SW 1271 (cell line): Measurements from ENCODE around the gene WNK2.

ENCODE experiments used
- DNase-seq, 2 experiments: peaks; one replicate each; lab custom pipeline; 2025; lab: John Stamatoyannopoulos, UW

Gene WNK2

GRCh38 chr9:93185266-93186214, 1.6 kb downstream of the WNK2 start:
- DNase-seq: no peak

DNA sequence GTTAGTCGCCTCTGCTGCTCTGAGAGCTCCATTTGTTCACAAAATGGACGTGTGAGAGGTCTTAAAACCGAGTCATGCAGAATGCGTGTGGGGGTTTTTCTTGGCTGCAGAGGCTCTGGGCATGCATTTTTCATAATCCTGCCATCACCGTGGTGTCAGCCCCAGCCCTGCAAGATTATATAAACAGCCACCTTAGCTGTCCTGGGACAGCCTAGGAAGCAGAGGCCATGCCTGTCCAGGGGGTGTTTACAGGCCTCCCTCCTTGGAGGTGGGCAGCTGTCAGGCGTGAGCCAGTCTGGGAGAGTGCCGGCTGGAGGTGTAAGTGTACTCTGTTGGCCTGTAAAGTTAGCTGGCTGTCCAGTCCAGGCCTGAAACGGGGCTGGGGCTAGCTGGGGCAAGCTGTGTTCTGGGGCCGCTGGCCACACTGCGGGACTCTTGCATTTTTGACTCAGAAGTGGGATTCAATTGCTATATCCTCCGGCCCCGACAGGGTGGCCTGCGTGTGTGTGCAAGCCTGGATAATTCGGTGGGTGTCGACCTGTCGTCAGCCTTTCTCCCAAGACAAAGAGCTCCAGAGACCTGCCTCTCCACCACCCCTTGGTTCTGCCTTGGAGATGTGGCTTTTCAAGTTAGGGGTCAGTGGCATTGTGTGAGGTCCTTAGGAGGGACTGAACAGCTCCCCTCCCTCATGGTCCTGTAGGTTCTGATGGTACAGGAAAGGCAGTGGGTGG, 2.4 kb downstream of the WNK2 start:
- DNase-seq: no peak

- DNase-seq: no peak
These were observed 3.1 kb downstream of the WNK2 start for GRCh38 chr9:93187047-93187446.

- no peak for DNase-seq
These were observed 3.6 kb downstream of the WNK2 start for GRCh38 chr9:93187574-93187973.

- DNase-seq: no peak
These were observed 4.8 kb downstream of the WNK2 start for GRCh38 chr9:93188426-93189368.

DNA sequence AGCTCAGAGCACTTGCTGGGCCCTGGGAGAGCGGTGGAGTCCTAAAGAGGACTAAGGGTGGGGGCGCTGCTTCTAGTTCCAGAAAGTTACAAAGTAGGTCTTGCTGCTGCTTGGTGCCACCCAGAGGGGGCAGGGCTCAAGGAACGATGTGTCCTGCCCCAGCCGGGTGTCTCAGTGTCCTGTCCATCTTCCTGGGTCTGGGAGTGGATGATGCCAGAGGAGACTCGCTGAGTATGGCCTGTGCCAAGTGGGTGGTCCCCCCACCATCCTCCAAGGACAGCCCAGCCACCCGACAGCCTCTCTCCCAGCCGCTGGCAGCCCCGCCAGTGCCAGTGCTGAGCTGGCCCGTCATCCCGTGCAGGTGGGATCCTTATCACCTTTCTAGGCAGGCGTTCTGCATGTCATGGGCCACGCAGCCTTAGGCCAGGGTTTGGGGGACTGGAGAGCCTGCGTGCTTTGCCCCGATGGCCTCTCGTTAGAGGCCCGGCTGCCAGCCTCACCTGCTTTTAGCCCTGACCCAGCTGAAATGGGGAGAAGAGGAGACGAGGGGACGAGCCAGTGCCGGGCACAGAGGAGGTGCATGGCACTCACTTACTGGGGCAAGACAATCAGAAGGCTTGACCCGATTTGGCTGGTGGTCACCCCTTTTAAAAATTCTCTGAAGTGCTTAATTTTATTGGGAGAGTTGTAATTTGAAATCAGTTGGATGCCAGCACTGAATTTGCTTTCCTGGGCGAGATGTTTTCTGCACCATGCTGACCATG, 5.6 kb downstream of the WNK2 start:
- DNase-seq: no peak

DNA sequence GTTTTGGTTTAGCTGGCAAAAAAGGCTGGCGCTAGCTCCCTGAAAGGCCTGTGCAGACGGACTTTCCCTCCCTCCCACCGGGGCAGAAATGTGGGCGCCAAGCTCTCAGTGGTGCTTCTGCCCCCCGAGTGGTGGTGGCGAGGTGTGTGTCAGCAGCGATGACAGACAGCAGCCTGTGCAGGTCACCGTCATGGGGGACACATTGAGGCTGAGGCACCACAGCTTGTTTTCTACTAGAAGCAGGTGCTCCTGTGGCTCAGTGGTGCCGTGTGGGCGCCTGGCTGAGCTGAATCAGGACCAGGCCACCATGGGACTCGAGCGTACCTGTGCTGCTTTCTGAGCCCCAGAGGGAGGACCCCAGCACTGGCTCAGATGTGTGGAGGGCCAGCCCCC, 6.2 kb downstream of the WNK2 start:
- DNase-seq: no peak

- DNase-seq: no peak
These were observed 6.9 kb downstream of the WNK2 start for GRCh38 chr9:93190656-93191353.

DNA sequence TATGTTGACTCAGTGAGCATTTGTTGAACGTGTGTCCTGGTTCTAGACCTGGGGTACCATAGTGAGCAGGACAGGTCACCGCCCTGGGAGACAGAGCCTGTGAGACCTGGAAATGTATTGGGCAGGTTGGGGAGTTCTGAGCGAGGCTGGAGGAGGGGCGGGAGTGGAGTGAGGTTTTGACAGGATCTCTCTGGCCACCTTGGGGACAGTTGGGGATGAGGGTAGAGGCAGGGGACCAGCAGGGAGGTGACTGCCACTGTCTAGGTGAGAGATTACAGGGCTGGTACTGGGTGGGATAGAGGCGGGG, 7.4 kb downstream of the WNK2 start:
- DNase-seq: no peak

GRCh38 chr9:93192721-93193387, 8.9 kb downstream of the WNK2 start:
- no peak for DNase-seq

DNA sequence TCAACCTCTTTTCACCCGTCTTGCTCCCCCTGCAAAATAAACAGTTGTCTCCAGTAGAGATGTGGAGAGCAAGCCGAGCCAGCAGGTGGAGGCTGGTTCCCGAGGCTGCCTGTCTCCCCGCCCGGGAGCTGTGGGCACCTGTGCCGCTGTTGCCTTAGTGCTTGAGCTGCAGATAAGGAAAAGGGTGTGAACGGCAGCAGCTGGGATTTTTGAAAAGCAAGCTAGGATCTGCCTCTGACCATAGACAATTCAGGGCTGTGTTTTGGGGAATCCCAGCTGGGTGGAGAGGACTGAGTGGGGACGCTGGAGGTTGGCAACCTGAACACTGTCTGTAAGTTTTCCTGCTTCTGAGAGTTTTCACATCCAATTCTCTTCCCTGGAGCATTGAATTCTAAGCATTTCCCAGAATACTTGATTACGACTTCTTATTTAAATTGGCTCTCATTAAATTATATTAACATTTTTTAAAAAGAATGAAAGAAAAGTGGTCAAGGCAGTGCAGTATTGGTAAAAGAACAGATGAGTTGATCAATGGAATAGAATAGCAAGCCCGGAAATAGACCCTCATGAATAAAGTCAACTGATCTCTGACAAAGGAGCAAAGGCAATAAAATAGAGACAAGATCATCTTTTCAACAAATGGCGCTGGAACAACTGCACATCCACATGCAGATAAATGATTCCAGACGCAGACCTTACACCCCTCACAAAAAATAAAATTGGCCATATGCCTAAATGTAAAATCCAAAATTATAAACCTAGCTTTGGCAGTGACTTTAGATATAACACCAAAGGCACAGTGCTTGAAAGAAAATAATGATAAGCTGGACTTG, 9.7 kb downstream of the WNK2 start:
- no peak for DNase-seq

DNA sequence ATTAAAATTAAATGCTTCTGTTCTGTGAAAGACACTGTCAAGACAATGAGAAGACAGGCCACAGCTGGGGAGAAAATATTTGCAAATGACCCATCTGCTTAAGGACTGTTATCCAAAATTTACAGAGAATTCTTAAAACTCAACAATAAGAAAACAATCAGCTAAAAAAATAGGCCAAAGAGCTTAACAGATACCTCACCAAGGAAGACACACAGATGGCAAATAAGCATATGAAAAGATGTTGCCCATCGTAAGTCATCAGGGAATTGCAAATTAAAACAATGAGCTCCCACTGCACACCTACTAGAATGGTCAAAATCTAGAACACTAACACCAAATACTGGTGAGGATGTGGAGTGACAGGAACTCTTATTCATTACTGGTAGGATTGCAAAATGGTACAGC, 10.3 kb downstream of the WNK2 start:
- no peak for DNase-seq

GRCh38 chr9:93194641-93195040, 10.7 kb downstream of the WNK2 start:
- DNase-seq: no peak

GRCh38 chr9:93196096-93197055, 12.4 kb downstream of the WNK2 start:
- DNase-seq: no peak

DNA sequence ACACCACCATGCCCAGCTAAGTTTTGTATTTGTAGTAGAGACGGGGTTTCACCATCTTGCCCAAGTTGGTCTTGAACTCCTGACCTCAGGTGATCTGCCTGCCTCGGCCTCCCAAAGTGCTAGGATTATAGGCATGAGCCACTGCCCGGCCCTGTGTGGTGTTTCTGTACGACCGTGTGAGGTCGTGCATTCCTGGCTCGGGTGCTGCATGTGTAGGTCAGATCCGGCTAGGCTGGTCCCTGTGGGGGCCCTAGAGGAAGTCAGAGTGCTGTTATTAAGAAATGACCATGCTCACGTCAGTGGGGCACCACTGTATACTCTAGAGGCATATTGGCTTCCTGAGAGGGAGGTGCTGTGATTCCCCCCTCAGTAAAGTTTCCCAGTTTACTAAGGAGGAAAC, 13.7 kb downstream of the WNK2 start:
- no peak for DNase-seq

- no peak for DNase-seq
These were observed 14.3 kb downstream of the WNK2 start for GRCh38 chr9:93198117-93198837.

DNA sequence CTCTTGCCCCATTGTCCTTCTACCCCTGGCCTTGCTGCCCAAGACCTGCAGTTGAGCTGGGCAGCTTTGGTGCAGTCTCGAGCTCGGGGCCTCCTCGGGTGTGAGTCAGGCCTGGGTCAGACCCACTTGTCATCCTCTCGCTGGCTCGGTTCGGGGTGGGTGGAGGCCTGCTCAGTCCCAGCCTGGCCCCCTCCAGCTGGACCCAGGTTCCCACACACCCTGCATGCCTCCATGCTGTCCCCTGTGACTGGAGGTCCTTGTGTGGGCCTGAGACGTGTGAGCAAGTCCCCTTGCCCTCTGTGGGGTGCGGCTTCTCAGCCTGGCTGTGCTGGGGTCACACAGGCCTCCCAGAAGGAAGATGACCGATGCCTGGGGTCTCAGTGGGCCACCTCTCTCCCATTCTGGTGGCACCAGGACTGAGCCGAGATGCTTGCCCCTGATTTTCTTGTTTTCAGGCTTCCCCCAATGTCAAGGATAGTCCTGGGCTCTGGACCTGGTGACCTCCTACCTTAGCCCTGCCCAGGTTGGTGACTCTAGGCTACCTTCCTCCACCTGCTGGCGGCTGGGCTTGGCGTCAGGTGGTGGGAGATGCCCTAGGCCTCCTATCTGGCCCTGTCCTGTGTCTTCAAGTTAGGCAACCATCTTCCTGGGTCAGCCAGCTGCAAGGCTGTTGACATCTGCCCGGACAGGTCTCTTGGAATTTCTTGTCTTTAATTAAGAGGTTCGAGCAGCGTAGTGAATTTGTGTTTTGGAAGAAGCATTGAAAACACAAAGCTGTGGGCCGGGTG, 15.1 kb downstream of the WNK2 start:
- DNase-seq: no peak
